ENCODE measurements around the gene FOXP1.

Gene FOXP1

DNA sequence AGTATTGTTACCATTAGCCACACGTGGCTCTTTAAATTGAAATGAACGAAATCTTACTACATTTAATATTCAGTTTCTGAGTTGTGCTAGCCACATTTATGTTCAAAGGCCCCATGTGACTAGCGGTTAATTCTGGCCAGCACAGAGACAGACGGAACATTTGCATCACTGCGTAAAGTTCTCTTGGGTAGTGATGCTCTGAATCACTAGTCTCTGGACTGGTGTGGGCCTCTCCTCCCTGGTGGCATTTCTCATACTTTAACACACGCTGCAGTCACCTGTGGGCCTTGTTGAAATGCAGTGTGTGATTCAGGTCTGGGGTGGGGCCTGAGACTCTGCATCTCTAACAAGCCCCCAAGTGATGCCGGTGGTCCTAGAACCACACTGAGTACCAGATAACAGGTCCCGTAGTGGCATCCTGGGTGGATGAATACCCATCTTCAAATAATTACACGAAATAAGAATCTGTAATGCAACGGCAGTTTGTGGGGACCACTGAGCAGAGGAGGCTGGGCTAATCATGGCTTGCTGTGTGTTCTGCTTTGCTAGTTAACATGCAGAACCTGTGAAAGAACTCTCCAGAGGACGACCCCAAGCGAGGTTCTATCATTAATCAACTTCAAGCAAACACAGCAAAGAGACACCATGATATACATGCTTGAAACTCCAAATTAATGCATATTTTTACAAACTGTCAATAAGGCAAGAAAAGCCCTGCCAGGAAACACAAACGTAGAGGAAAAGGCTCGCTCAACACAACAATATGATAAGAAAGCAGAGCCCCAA, 623.8 kb downstream of the FOXP1 start:
- no peak overlapping the region for H3K4me3 Mint-ChIP-seq
- H3K9me3 Mint-ChIP-seq = no peaks in the 10 kb centered on the region
- H3K4me1 Mint-ChIP-seq (ENCODE audit: low read depth) = peaks cover 20% of the 10 kb centered on the region
- no peaks in the 10 kb centered on the region for H3K27me3 Mint-ChIP-seq
- H3K36me3 Mint-ChIP-seq (ENCODE audit: low read depth) = peaks cover 90% of the 10 kb centered on the region
- peak overlapping the region; percentile 70 for H3K27ac Mint-ChIP-seq

DNA sequence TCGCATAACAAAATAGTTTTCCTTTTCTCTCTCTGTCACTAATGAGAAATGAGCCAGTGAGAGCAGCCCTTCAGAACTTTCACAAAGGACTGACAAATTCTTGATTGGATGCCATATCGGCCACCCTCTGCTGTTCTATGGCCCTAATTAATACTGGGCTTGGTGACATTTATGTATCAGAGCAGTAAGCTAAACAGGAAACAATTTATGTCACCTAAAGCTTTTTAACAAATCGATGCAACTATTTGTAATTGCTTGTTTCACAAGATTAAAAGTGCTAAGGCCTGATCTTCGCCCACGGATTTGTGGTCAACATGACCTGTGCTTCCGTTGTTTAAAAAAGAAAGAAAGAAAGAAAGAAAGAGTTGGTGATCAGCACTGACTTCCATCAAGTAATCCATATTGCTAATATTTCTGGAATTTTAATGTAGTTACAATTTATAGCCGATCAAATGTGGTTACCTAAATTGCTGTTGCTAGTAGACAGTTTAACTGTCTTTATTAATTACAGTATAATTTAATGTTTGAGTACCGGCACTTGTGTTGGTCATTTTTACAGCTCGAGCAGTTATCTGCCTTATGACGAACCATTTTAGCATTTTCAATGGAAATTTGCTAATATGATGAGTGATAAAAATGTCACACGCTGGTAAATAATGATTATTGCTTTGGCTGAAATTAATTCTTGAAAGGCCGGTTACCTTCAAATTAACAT, 631.3 kb downstream of the FOXP1 start:
- no peak overlapping the region for H3K27ac Mint-ChIP-seq

DNA sequence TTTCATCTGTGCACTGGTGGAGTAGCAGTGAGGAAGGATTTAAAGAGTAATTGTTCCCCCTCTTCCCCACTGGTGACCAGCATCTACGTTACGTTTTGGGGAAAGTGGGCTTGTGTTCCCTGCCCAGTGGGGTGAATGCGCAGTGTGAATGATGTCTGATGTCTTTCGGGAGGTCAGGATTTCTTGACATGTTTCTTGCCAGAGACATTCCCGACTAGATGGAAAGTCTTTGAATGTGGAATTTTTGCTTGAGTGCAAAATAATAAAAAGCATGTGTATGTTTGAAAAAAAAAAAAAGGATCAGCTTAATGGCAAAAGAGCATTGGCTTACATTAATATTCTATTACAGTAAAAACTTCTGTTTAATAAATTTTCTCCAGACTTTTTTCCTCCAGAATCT, 632.2 kb downstream of the FOXP1 start:
- Mint-ChIP-seq H3K27ac (no peak overlapping the region), H3K27me3 (peaks cover under 1% of the 10 kb centered on the region), H3K4me3 (no peak overlapping the region), H3K36me3 (ENCODE audit: low read depth) (peaks cover 11% of the 10 kb centered on the region), H3K9me3 (no peaks in the 10 kb centered on the region), H3K4me1 (ENCODE audit: low read depth) (peaks cover 5% of the 10 kb centered on the region)

More for the DNA sequence above, 631.3 kb downstream of the FOXP1 start:
- Mint-ChIP-seq H3K27me3 (no peaks in the 10 kb centered on the region), H3K36me3 (ENCODE audit: low read depth) (peaks cover 19% of the 10 kb centered on the region), H3K4me1 (ENCODE audit: low read depth) (peaks cover 13% of the 10 kb centered on the region), H3K9me3 (no peaks in the 10 kb centered on the region), H3K4me3 (no peak overlapping the region)

DNA sequence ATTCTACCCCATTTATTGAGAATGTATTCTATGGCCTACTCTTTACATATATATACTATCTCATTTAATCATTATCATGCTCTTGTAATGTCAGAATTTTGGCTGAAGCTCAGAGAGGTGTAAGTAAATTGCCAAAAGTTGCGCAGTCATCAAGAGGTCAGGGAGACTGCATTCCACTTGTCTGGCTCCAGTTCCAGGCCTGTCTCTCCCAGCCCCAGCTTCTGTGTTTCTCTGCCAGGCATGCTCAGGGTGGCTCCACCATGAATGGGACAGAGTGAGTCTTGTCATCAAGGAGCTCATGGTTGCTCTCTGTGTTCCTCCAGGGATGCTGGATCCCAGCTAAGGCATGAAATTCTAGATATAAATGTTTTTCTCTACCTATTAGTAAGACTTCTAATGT, 635.9 kb downstream of the FOXP1 start:
- no peaks in the 10 kb centered on the region for H3K36me3 Mint-ChIP-seq (ENCODE audit: low read depth)
- no peak overlapping the region for H3K4me3 Mint-ChIP-seq
- H3K27me3 Mint-ChIP-seq = peaks cover 10% of the 10 kb centered on the region
- no peak overlapping the region for H3K27ac Mint-ChIP-seq
- no peaks in the 10 kb centered on the region for H3K9me3 Mint-ChIP-seq
- peaks cover 5% of the 10 kb centered on the region for H3K4me1 Mint-ChIP-seq (ENCODE audit: low read depth)

DNA sequence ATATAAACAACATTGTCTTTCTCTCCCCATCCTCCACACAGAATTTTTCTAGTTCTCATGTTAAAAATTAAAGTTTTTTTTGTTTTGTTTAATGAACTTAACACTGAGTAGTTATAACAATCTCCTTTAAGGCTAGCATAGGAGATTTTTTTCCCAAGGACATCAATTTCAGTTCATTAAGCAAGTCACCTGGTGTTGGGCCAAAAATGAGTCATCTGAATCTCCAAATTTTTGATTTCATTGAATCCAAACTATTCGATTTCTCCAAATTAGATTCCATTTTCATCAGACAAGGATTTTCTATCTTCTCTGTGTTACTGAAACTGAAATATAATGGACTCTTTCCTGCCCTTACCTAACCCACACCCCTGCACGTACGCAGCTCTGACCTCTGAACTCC, 639.6 kb downstream of the FOXP1 start:
- no peak overlapping the region for H3K4me3 Mint-ChIP-seq
- H3K4me1 Mint-ChIP-seq (ENCODE audit: low read depth) = no peaks in the 10 kb centered on the region
- no peaks in the 10 kb centered on the region for H3K9me3 Mint-ChIP-seq
- no peak overlapping the region for H3K27ac Mint-ChIP-seq
- H3K36me3 Mint-ChIP-seq (ENCODE audit: low read depth) = no peaks in the 10 kb centered on the region
- H3K27me3 Mint-ChIP-seq = peaks cover 33% of the 10 kb centered on the region

DNA sequence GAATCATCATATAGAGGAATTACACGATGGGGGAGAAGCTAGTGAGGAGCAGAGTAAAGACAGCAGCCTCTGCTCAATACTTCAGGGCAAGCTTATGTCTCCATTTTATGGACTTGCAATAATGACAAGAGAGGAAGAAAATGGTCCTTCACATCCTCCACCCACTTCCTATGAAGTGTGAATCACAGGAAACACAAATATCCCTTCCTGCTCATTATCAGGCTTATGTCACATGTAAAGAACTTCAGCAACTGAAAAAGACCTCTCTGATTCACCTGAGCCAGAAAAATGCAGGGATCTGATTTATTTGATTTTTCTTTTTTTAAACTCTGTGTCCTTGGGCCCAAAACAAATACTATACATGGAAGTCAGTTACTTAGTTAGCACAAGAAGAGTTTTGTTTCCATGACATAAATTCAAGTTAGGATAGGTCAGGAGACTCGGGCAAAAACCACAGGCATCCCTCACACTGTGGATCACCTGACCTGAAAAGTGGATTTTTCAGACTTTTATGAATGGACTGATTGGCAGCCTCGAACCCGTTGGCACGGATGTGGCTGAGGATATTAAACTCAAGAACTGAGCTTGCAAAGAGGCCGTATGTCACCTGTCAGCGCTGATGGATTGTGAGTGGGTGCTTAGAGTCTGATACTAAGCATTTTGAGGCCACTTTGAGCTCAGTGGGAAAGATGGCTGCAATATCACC, 650.3 kb downstream of the FOXP1 start:
- no peak overlapping the region for H3K4me3 Mint-ChIP-seq
- H3K27ac Mint-ChIP-seq = no peak overlapping the region
- H3K4me1 Mint-ChIP-seq (ENCODE audit: low read depth) = peaks cover 5% of the 10 kb centered on the region
- no peaks in the 10 kb centered on the region for H3K36me3 Mint-ChIP-seq (ENCODE audit: low read depth)
- no peaks in the 10 kb centered on the region for H3K9me3 Mint-ChIP-seq
- H3K27me3 Mint-ChIP-seq = no peaks in the 10 kb centered on the region

DNA sequence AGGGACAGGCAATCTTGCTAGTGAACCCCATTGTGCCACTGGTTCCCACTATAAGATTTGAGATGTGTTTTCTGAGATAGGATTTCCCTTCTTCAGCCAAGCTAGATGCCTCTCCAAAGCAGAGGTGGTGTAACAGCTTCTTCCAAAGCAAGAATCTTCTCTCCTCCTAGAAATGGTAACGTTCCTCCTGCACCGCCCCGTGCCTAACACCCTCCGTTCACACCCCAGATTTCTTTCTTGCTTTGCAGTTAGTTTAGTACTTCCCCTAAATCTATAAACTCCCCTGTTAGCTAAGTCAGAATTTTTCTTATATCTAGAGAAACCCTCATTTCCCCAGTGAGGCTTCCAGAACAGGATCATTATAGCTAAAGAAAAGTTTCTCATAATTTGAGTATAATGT, 653.5 kb downstream of the FOXP1 start:
- no peaks in the 10 kb centered on the region for H3K9me3 Mint-ChIP-seq
- H3K27me3 Mint-ChIP-seq = no peaks in the 10 kb centered on the region
- no peak overlapping the region for H3K4me3 Mint-ChIP-seq
- H3K36me3 Mint-ChIP-seq (ENCODE audit: low read depth) = no peaks in the 10 kb centered on the region
- no peak overlapping the region for H3K27ac Mint-ChIP-seq
- H3K4me1 Mint-ChIP-seq (ENCODE audit: low read depth) = peaks cover 5% of the 10 kb centered on the region

DNA sequence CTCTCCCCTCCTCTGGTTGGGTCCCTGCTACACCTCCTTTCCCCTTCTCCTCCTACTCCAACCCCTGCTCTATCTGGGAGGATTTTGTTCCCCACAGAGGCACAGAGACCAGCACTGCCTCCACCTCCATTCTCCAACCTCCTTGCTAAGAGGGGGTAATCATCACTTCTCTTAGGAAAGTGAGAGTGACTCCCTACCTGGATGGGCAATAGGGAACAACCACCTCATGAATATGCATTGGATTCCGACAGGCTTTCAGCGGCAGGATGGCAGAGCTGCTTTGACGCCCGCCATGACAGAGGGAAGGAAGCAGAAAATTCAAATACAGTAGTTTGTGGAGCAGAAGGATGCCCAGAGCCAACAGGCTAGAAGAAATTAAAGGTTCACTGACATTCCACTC, 656.3 kb downstream of the FOXP1 start:
- Mint-ChIP-seq H3K27me3 (no peaks in the 10 kb centered on the region), H3K4me3 (no peak overlapping the region), H3K36me3 (ENCODE audit: low read depth) (no peaks in the 10 kb centered on the region), H3K9me3 (no peaks in the 10 kb centered on the region), H3K4me1 (ENCODE audit: low read depth) (no peaks in the 10 kb centered on the region), H3K27ac (no peak overlapping the region)

DNA sequence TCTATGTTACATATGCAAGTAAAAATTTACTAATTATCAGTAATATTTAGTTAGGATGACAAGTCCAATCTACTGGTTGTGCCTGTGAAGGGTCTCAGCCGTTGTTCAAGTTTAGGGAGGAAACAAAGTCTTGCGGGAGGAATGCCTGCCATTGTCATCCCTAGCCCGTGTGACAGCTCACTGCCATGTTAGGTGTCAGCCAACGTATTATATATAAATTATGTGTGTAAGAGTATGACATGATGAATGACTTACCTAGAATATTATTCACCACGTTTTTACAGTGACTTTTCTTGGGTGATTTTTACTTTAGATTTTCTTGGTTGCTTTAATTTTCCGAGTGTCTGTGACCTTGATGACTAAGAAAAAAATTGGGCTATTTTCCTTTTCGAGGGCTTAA, 656.7 kb downstream of the FOXP1 start:
- Mint-ChIP-seq H3K4me1 (ENCODE audit: low read depth) (no peaks in the 10 kb centered on the region), H3K4me3 (no peak overlapping the region), H3K9me3 (no peaks in the 10 kb centered on the region), H3K27me3 (no peaks in the 10 kb centered on the region), H3K27ac (no peak overlapping the region), H3K36me3 (ENCODE audit: low read depth) (no peaks in the 10 kb centered on the region)

DNA sequence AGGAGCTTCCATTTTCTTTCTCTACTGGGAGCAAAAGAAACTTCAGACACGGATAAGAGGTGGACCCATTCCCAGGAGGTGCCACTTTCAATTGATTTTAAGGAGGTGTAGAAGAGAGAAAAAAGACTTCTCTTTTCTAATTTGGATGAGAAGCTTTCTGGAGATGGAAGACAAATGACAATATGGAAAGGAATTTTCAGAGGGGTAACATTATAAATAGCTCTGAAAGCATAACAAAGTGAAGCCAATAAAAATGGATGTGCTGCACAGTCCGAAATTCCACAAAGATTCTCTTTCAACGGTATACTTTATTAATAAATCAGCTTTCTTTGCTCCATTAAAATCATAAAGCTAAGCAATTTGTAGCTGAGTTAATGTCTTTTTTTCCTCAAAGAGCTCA, 663.9 kb downstream of the FOXP1 start:
- Mint-ChIP-seq H3K9me3 (no peaks in the 10 kb centered on the region), H3K27me3 (peaks cover 13% of the 10 kb centered on the region), H3K27ac (no peak overlapping the region), H3K4me1 (ENCODE audit: low read depth) (no peaks in the 10 kb centered on the region), H3K4me3 (no peak overlapping the region), H3K36me3 (ENCODE audit: low read depth) (no peaks in the 10 kb centered on the region)

DNA sequence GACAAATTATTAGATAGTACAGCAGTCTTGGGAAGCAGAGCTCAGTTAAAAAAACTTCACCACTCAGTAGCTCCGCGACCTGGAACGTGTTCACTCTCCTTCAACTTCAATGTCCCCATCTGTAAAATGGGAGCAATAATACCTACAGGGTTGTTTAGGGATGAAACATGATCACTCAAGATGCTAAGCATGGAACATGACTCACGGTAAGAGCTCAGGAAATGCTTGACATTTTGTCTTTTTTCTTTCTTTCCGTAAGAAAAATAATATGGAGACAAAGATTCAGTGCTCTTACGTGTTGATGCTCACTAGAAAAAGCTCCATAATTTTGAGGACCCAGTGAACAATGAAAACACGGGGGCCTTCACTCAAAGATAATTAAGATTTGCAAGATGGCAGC, 664.4 kb downstream of the FOXP1 start:
- peaks cover 13% of the 10 kb centered on the region for H3K27me3 Mint-ChIP-seq
- H3K9me3 Mint-ChIP-seq = no peaks in the 10 kb centered on the region
- H3K27ac Mint-ChIP-seq = no peak overlapping the region
- H3K4me1 Mint-ChIP-seq (ENCODE audit: low read depth) = no peaks in the 10 kb centered on the region
- H3K4me3 Mint-ChIP-seq = no peak overlapping the region
- no peaks in the 10 kb centered on the region for H3K36me3 Mint-ChIP-seq (ENCODE audit: low read depth)

DNA sequence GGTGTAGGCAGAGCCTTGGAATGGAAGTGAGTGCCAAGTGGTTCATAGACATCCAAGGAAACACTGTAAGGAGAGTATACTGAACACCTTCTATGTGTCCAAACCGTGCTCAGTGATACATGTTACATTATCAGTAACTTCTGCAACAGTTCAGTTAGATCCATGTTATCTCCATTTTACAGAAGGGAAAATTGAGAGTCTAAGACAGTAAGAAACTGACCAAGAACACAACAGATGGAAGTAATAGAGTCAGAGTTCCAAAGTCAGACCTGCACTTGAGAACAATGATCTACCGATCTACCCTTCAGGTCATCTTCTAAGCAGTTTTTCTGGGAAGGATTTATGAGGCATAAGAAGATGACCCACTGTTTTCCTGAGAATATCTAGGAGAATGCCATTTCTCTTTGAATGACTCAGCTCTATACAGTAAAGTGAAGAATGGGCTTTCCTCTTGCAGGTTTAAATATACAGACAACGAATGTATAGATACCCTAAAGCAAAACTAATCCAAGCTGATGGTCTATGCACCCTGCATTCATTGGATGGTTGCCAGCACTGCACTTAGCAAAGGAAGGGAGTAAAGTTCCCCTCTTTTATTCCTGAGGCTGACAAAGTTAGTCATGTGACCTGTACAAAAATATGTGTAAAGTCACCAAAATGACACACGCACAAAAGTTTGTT, 667.0 kb downstream of the FOXP1 start:
- no peak overlapping the region for H3K27ac Mint-ChIP-seq
- H3K36me3 Mint-ChIP-seq (ENCODE audit: low read depth) = no peaks in the 10 kb centered on the region
- H3K4me1 Mint-ChIP-seq (ENCODE audit: low read depth) = no peaks in the 10 kb centered on the region
- H3K9me3 Mint-ChIP-seq = no peaks in the 10 kb centered on the region
- H3K4me3 Mint-ChIP-seq = no peak overlapping the region
- H3K27me3 Mint-ChIP-seq = peaks cover 18% of the 10 kb centered on the region

DNA sequence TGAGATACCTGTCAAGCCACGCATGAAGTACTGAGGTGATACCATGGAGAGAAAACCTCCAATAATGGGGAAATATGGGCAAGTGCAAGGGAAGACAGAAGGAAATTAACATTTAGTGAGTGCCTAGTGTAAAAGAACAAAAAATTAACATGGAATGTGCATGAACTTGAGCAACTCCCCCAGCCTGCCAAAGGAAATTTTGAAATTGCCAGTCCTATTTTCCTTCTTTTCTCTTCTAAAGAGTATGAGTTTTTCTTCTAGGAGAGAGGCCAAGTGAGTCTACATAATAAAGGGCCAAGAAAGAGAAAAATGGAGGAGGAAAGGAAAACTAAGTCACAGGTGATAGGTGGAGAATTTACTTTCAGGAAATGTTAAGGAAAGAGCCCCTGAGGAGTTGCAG, 668.7 kb downstream of the FOXP1 start:
- Mint-ChIP-seq H3K27me3 (peaks cover 23% of the 10 kb centered on the region), H3K4me1 (ENCODE audit: low read depth) (no peaks in the 10 kb centered on the region), H3K27ac (no peak overlapping the region), H3K4me3 (no peak overlapping the region), H3K9me3 (no peaks in the 10 kb centered on the region), H3K36me3 (ENCODE audit: low read depth) (no peaks in the 10 kb centered on the region)

DNA sequence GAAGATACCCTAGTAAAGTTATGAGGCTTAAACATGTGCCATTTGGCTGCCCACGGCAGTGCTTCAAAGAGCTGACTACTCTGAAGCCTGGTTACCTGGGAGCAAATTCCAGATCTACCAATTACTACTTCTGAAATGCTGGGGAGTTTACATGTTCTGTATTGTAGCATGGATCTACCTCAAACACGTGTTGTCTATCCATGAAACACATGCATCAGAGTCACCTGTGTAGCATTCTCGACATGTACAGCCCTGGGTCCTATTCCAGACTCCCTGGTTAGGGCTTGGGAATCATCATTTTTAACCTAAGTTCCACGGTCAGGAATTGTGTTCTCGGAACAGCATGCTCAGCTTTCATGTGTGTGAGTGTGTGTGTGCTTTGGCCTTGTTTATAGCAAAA, 671.8 kb downstream of the FOXP1 start:
- Mint-ChIP-seq H3K4me3 (no peak overlapping the region), H3K9me3 (no peaks in the 10 kb centered on the region), H3K4me1 (ENCODE audit: low read depth) (no peaks in the 10 kb centered on the region), H3K27ac (no peak overlapping the region), H3K27me3 (peaks cover 24% of the 10 kb centered on the region), H3K36me3 (ENCODE audit: low read depth) (no peaks in the 10 kb centered on the region)

DNA sequence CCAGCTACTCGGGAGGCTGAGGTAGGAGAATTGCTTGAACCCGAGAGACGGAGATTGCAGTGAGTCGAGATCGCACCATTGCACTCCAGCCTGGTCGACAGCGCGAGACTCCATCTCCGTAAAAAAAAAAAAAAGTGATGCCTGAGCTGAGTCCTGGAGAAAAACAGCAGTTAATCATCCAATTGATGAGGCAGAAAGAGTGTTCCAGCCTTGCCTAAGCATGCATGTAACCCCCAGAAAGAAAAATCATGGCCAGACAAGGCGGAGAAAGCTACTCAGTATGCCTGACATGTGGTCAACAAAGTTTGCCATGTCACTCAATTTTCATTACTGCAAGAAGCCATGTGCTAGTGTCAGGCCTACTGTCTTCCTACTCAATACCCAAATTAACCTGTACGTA, 678.0 kb downstream of the FOXP1 start:
- no peaks in the 10 kb centered on the region for H3K4me1 Mint-ChIP-seq (ENCODE audit: low read depth)
- no peak overlapping the region for H3K4me3 Mint-ChIP-seq
- H3K27ac Mint-ChIP-seq = no peak overlapping the region
- peaks cover 38% of the 10 kb centered on the region for H3K27me3 Mint-ChIP-seq
- H3K9me3 Mint-ChIP-seq = no peaks in the 10 kb centered on the region
- no peaks in the 10 kb centered on the region for H3K36me3 Mint-ChIP-seq (ENCODE audit: low read depth)
